CD8-positive, alpha-beta memory T cell (primary cell): ENCODE data around the gene HMCN1. TPM values are rescaled to one million over a fixed set of nuclear protein-coding genes. Genes with fewer than 3 reads are reported as not detected.

Source experiments
- CTCF ChIA-PET: fragments of 350-600 bp; sonication (Branson Sonifier 250); formaldehyde crosslinking; loops from one replicate; lab custom pipeline; 2021; ENCODE audit warnings: antibody characterized with exemption; lab: Charles Lee
- POLR2A ChIA-PET: fragments of 350-600 bp; sonication (Branson Sonifier 250); formaldehyde crosslinking; loops from one replicate; lab custom pipeline; 2021; ENCODE audit warnings: antibody characterized with exemption; lab: Charles Lee
- DNase-seq, 5 donors: peaks; one replicate each; pipeline versions ENCODE4 v3.0.0 to v3.0.0-alpha.2; 2020 to 2022; ENCODE audit warnings: mixed read lengths in 1 of 5
- H3K27ac ChIP-seq: one replicate; pipeline ENCODE4 v1.7.0; 2013; ENCODE audit warnings: low read depth, mild to moderate bottlenecking, low read length, moderate library complexity
- H3K27me3 ChIP-seq: 2 replicates; pipeline ENCODE4 v1.7.0; 2013; ENCODE audit warnings: low read length, mild to moderate bottlenecking; ENCODE audit not compliant: insufficient read depth, poor library complexity, severe bottlenecking
- H3K36me3 ChIP-seq: 2 replicates; pipeline ENCODE4 v1.7.0; 2013; ENCODE audit warnings: mild to moderate bottlenecking, low read length, moderate library complexity; ENCODE audit not compliant: insufficient read depth
- H3K4me1 ChIP-seq: 2 replicates; pipeline ENCODE4 v1.7.0; 2013; ENCODE audit warnings: mild to moderate bottlenecking, low read length, moderate library complexity; ENCODE audit not compliant: insufficient read depth
- H3K4me3 ChIP-seq: 2 replicates; pipeline ENCODE4 v1.7.0; 2013; ENCODE audit warnings: mild to moderate bottlenecking, low read length
- H3K9me3 ChIP-seq: 2 replicates; pipeline ENCODE4 v1.7.0; 2013; ENCODE audit warnings: mild to moderate bottlenecking, low read length
- H3K27ac Mint-ChIP-seq, 8 donors: one replicate each; pipeline ENCODE4 v1.8.0; 2020 to 2021; ENCODE audit warnings: mixed read lengths in 8 of 8, mild to moderate bottlenecking in 6 of 8, inconsistent platforms in 3 of 8, moderate library complexity in 3 of 8
- H3K27me3 Mint-ChIP-seq, 2 donors: one replicate each; pipeline ENCODE4 v1.8.0; 2020 to 2021; ENCODE audit warnings: mixed read lengths in 2 of 2, mild to moderate bottlenecking in 1 of 2, moderate library complexity in 1 of 2
- H3K36me3 Mint-ChIP-seq, 3 donors: one replicate each; pipeline ENCODE4 v1.8.0; 2020 to 2021; ENCODE audit warnings: mixed read lengths in 3 of 3, inconsistent platforms in 1 of 3, mild to moderate bottlenecking in 1 of 3
- H3K4me1 Mint-ChIP-seq, 3 donors: one replicate each; pipeline ENCODE4 v1.8.0; 2020 to 2021; ENCODE audit warnings: mixed read lengths in 3 of 3, inconsistent platforms in 1 of 3, mild to moderate bottlenecking in 1 of 3
- H3K4me3 Mint-ChIP-seq, 7 donors: one replicate each; pipeline ENCODE4 v1.8.0; 2020 to 2021; ENCODE audit warnings: mixed read lengths in 7 of 7, mild to moderate bottlenecking in 6 of 7, moderate library complexity in 4 of 7, inconsistent platforms in 2 of 7
- H3K9me3 Mint-ChIP-seq, 5 donors: one replicate each; pipeline ENCODE4 v1.8.0; 2020 to 2022; ENCODE audit warnings: mixed read lengths in 5 of 5, mild to moderate bottlenecking in 3 of 5, moderate library complexity in 2 of 5, inconsistent platforms in 1 of 5
- polyA plus RNA-seq: library from polyadenylated mRNA; unstranded; fragments of 300-500 nt; fragmentation: Illumina TruSeq; gene quantifications from one replicate; pipeline ENCODE4 v1.2.3, GENCODE V29; 2021
- total RNA-seq, 2 experiments: library from RNA; stranded (reverse); gene quantifications; one replicate each; pipeline ENCODE4 v1.2.3, GENCODE V29; 2021

Gene HMCN1
- total and polyA plus RNA-seq, 3 experiments from 2014 or later: 0.02 to 0.04 TPM; not detected in 1

DNA sequence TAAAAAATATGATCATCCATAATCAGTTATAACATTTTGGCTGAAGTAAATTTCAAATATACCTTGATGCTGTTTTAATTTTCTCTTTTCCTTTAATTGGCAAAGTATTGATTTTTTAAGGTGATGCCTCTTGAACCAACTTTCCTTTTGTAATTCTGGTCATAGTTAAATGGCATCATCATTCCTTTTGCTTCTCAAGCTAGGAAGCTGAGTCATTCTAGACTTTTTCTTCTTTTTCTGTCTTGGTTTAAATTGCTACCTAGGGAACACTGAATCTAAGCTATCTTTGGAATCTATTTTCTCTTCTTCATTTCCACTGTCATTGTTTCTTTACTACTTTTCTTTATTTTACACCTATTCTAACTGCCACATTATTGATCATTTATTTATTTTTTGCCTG, 162.7 kb downstream of the HMCN1 start:
- no peaks in the 10 kb centered on the region for H3K36me3 Mint-ChIP-seq
- DNase-seq: no peak
- Histone ChIP-seq H3K36me3 (no peaks in the 10 kb centered on the region), H3K27me3 (no peaks in the 10 kb centered on the region), H3K4me3 (no peak overlapping the region), H3K27ac (no peak overlapping the region), H3K9me3 (no peaks in the 10 kb centered on the region), H3K4me1 (no peaks in the 10 kb centered on the region)
- CTCF ChIA-PET: no interaction called here
- no peak overlapping the region for H3K27ac Mint-ChIP-seq
- no peaks in the 10 kb centered on the region for H3K4me1 Mint-ChIP-seq
- POLR2A ChIA-PET: no interaction called here
- no peaks in the 10 kb centered on the region for H3K9me3 Mint-ChIP-seq
- no peak overlapping the region for H3K4me3 Mint-ChIP-seq
- H3K27me3 Mint-ChIP-seq: peaks cover 3 to 6% of the 10 kb centered on the region in 2 donors

DNA sequence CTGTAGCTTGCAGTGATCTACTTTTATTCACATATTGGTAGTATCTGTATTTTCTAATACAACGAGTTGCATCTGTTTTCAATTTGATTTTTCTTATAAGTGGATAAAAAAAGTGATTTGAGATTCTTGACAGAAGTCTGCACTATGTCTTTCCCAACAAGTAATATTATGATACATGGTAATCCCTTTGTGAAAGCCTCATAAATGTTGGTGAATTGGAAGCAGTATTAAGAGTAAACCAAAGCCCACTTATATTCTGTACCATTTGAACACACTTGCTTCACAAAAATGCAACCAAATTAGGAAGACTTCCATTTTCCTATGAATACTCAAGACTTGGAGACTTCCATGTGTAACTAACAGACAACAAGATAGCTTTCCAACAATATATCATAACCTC, 172.0 kb downstream of the HMCN1 start:
- no peaks in the 10 kb centered on the region for H3K9me3 ChIP-seq
- no peak overlapping the region for H3K27ac ChIP-seq
- H3K4me3 ChIP-seq: no peak overlapping the region
- Mint-ChIP-seq H3K4me3 (no peak overlapping the region), H3K9me3 (no peaks in the 10 kb centered on the region), H3K27ac (no peak overlapping the region), H3K4me1 (no peaks in the 10 kb centered on the region), H3K36me3 (no peaks in the 10 kb centered on the region), H3K27me3 (peaks cover 0 to 3% of the 10 kb centered on the region in 2 donors)
- no peaks in the 10 kb centered on the region for H3K27me3 ChIP-seq
- no peak for DNase-seq
- H3K36me3 ChIP-seq: no peaks in the 10 kb centered on the region
- ChIA-PET POLR2A (no interaction called here), CTCF (no interaction called here)
- no peaks in the 10 kb centered on the region for H3K4me1 ChIP-seq

- no peaks in the 10 kb centered on the region for H3K4me1 Mint-ChIP-seq
- no peak for DNase-seq
Measured at GRCh38 chr1:185907246-185907645, 173.1 kb downstream of the HMCN1 start.

DNA sequence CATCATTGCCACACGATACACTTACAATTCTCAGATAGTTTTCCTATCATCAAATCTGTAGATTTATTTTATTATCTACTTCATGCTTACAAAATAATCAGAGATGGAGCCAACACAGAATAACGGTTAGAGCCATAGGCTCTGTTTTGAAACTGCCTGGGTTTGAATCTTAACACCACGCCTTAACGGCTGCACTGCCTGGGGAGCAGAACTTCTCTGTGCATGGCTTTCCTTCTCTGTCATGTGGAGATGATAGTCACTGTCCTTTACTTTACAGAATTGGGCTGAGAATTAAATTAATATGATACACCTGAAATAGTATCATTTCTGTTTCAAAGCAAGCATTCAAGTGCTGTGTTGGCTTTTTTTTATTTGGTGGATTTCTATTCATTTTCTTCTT, 177.8 kb downstream of the HMCN1 start:
- Histone ChIP-seq H3K36me3 (no peaks in the 10 kb centered on the region), H3K4me1 (no peaks in the 10 kb centered on the region), H3K9me3 (no peaks in the 10 kb centered on the region), H3K27ac (no peak overlapping the region), H3K27me3 (no peaks in the 10 kb centered on the region), H3K4me3 (no peak overlapping the region)
- H3K27me3 Mint-ChIP-seq: peaks cover 0 to 6% of the 10 kb centered on the region in 2 donors
- POLR2A ChIA-PET: no interaction called here
- CTCF ChIA-PET: no interaction called here
- no peak for DNase-seq
- no peaks in the 10 kb centered on the region for H3K36me3 Mint-ChIP-seq
- H3K9me3 Mint-ChIP-seq: no peaks in the 10 kb centered on the region
- no peaks in the 10 kb centered on the region for H3K4me1 Mint-ChIP-seq
- no peak overlapping the region for H3K4me3 Mint-ChIP-seq
- H3K27ac Mint-ChIP-seq: no peak overlapping the region

More at GRCh38 chr1:185907246-185907645, 173.1 kb downstream of the HMCN1 start:
- Histone ChIP-seq H3K4me1 (no peaks in the 10 kb centered on the region), H3K27me3 (no peaks in the 10 kb centered on the region), H3K9me3 (no peaks in the 10 kb centered on the region), H3K4me3 (no peak overlapping the region), H3K36me3 (no peaks in the 10 kb centered on the region), H3K27ac (no peak overlapping the region)
- no peak overlapping the region for H3K4me3 Mint-ChIP-seq
- POLR2A ChIA-PET: no interaction called here
- H3K9me3 Mint-ChIP-seq: no peaks in the 10 kb centered on the region
- peaks cover 0 to 3% of the 10 kb centered on the region in 2 donors for H3K27me3 Mint-ChIP-seq
- CTCF ChIA-PET: no interaction called here
- H3K36me3 Mint-ChIP-seq: no peaks in the 10 kb centered on the region
- H3K27ac Mint-ChIP-seq: no peak overlapping the region

DNA sequence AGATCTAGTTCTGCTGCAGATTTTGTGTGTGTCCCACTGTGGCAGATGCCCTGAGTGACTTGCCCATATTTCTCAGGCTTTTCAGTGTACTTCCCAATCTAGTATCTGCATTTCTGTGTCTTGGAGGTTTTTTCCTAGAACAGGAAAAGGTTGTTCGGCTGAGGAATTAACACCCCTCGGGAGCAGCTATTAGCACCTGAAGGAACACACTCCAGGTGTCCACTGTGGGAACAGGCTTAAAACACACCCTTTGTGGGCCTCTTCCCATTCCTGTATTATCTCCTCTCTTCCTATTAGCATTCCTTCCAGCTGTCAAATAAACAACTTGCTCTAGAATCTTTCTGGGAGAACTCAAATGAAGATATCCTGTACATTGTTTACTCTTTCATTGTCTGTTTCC, 178.3 kb downstream of the HMCN1 start:
- POLR2A ChIA-PET: no interaction called here
- H3K9me3 Mint-ChIP-seq: no peaks in the 10 kb centered on the region

GRCh38 chr1:185914089-185914488, 179.9 kb downstream of the HMCN1 start:
- no peak for DNase-seq
- Histone ChIP-seq H3K27ac (no peak overlapping the region), H3K4me1 (no peaks in the 10 kb centered on the region), H3K36me3 (no peaks in the 10 kb centered on the region), H3K27me3 (no peaks in the 10 kb centered on the region), H3K9me3 (no peaks in the 10 kb centered on the region), H3K4me3 (no peak overlapping the region)
- Mint-ChIP-seq H3K4me1 (no peaks in the 10 kb centered on the region), H3K4me3 (no peak overlapping the region), H3K36me3 (no peaks in the 10 kb centered on the region), H3K27ac (no peak overlapping the region), H3K27me3 (peaks cover 0 to 6% of the 10 kb centered on the region in 2 donors), H3K9me3 (no peaks in the 10 kb centered on the region)
- CTCF ChIA-PET: no interaction called here
- POLR2A ChIA-PET: no interaction called here

More for the DNA sequence above, 178.3 kb downstream of the HMCN1 start:
- no peaks in the 10 kb centered on the region for H3K27me3 ChIP-seq
- Mint-ChIP-seq H3K4me1 (no peaks in the 10 kb centered on the region), H3K27me3 (peaks cover 0 to 6% of the 10 kb centered on the region in 2 donors), H3K4me3 (no peak overlapping the region), H3K36me3 (no peaks in the 10 kb centered on the region), H3K27ac (no peak overlapping the region)
- DNase-seq: no peak
- H3K27ac ChIP-seq: no peak overlapping the region
- CTCF ChIA-PET: no interaction called here
- no peaks in the 10 kb centered on the region for H3K4me1 ChIP-seq
- no peaks in the 10 kb centered on the region for H3K9me3 ChIP-seq
- H3K36me3 ChIP-seq: no peaks in the 10 kb centered on the region
- no peak overlapping the region for H3K4me3 ChIP-seq

GRCh38 chr1:185916861-185917260, 182.7 kb downstream of the HMCN1 start:
- Mint-ChIP-seq H3K4me3 (no peak overlapping the region), H3K27ac (no peak overlapping the region), H3K4me1 (no peaks in the 10 kb centered on the region), H3K27me3 (peaks cover 0 to 6% of the 10 kb centered on the region in 2 donors), H3K9me3 (no peaks in the 10 kb centered on the region), H3K36me3 (no peaks in the 10 kb centered on the region)
- ChIA-PET POLR2A (no interaction called here), CTCF (no interaction called here)
- Histone ChIP-seq H3K4me3 (no peak overlapping the region), H3K27ac (no peak overlapping the region), H3K27me3 (no peaks in the 10 kb centered on the region), H3K9me3 (no peaks in the 10 kb centered on the region), H3K4me1 (no peaks in the 10 kb centered on the region), H3K36me3 (no peaks in the 10 kb centered on the region)
- DNase-seq: no peak

DNA sequence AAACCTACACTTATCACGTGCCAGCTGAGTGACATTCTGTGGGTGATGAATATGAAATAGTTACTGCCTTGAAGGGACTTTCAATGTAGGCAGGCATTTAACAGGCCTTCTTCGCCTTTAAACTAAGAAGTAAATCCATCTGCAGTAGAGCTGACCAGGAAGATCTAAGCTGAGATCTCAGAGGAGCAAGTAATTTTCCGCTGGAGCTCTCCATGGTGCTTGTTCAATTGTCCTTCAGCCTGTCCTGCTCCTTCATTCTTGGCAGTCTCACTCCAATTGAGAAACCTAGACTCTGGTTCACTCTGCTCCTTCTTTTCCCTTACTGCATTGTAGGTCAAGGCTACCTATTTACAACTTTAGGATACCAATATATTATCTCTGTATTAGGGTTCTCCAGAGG, 183.5 kb downstream of the HMCN1 start:
- no peaks in the 10 kb centered on the region for H3K36me3 Mint-ChIP-seq
- ChIA-PET CTCF (no interaction called here), POLR2A (no interaction called here)
- H3K27ac ChIP-seq: no peak overlapping the region
- peaks cover 0 to 6% of the 10 kb centered on the region in 2 donors for H3K27me3 Mint-ChIP-seq
- H3K27ac Mint-ChIP-seq: no peak overlapping the region
- no peak overlapping the region for H3K4me3 Mint-ChIP-seq
- no peak overlapping the region for H3K4me3 ChIP-seq
- no peaks in the 10 kb centered on the region for H3K36me3 ChIP-seq
- no peak for DNase-seq
- H3K9me3 ChIP-seq: no peaks in the 10 kb centered on the region
- H3K4me1 Mint-ChIP-seq: no peaks in the 10 kb centered on the region
- H3K4me1 ChIP-seq: no peaks in the 10 kb centered on the region
- H3K27me3 ChIP-seq: no peaks in the 10 kb centered on the region
- H3K9me3 Mint-ChIP-seq: no peaks in the 10 kb centered on the region

GRCh38 chr1:185920602-185921001, 186.4 kb downstream of the HMCN1 start:
- POLR2A ChIA-PET: no interaction called here

More at GRCh38 chr1:185920602-185921001, 186.4 kb downstream of the HMCN1 start:
- Histone ChIP-seq H3K4me3 (no peak overlapping the region), H3K9me3 (no peaks in the 10 kb centered on the region), H3K4me1 (no peaks in the 10 kb centered on the region), H3K36me3 (no peaks in the 10 kb centered on the region), H3K27ac (no peak overlapping the region), H3K27me3 (no peaks in the 10 kb centered on the region)
- Mint-ChIP-seq H3K4me1 (no peaks in the 10 kb centered on the region), H3K9me3 (no peaks in the 10 kb centered on the region), H3K27ac (no peak overlapping the region), H3K27me3 (no peaks in the 10 kb centered on the region), H3K36me3 (no peaks in the 10 kb centered on the region), H3K4me3 (no peak overlapping the region)
- CTCF ChIA-PET: no interaction called here
- DNase-seq: no peak
